Endothelial cell of umbilical vein (primary cell): ENCODE results near the gene NARS2. TPM values are rescaled to one million over a fixed set of nuclear protein-coding genes. Genes with fewer than 3 reads are reported as not detected.

Source experiments
- BruUV-seq: library from RNA; stranded (reverse); fragments of 400-500 nt; replicated peaks from 2 replicates; lab custom pipeline; 2021; lab: Mats Ljungman, UMichigan
- CTCF ChIA-PET: fragments of 300-600, 350-600 bp; sonication (Branson Sonifier 250); formaldehyde crosslinking; loops from one replicate; lab custom pipeline; 2021; ENCODE audit warnings: antibody characterized with exemption, inconsistent platforms; lab: Charles Lee
- POLR2A ChIA-PET: fragments of 300-600, 350-600 bp; sonication (Branson Sonifier 250); formaldehyde crosslinking; loops from one replicate; lab custom pipeline; 2021; ENCODE audit warnings: antibody characterized with exemption, inconsistent platforms; lab: Charles Lee
- DNase-seq: peaks from one replicate; pipeline ENCODE4 v3.0.0-alpha.2; 2011; ENCODE audit warnings: low read depth, low spot score
- FAIRE-seq: peaks from 2 replicates; lab custom pipeline; 2011; peaks lifted over from hg19 to GRCh38; lab: Jason Lieb, UNC
- H2AFZ ChIP-seq: 2 replicates; pipeline ENCODE4 v1.6.0; 2012; ENCODE audit warnings: low read depth, low read length, control low read depth, inconsistent platforms
- H3K27ac ChIP-seq: 2 replicates; pipeline ENCODE4 v1.5.1; 2011; ENCODE audit warnings: low read depth, mild to moderate bottlenecking, control low read depth, low read length, moderate library complexity; ENCODE audit not compliant: insufficient read depth
- H3K27me3 ChIP-seq, 2 experiments: 2 replicates each; pipeline versions ENCODE4 v1.6.0 to v1.6.1; 2011; ENCODE audit warnings: low read length in 2 of 2, mixed read lengths in 1 of 2; ENCODE audit not compliant: control insufficient read depth in 2 of 2, insufficient read depth in 2 of 2
- H3K36me3 ChIP-seq, 2 experiments: 2 replicates in 1 of 2; 3 replicates in 1 of 2; pipeline ENCODE4 v1.5.1; 2011; ENCODE audit warnings: low read length in 2 of 2, mild to moderate bottlenecking in 1 of 2, moderate library complexity in 1 of 2; ENCODE audit not compliant: control insufficient read depth in 2 of 2, insufficient read depth in 2 of 2; ENCODE audit errors: extremely low read depth in 1 of 2
- H3K4me1 ChIP-seq: 3 replicates; pipeline ENCODE4 v1.5.1; 2011; ENCODE audit warnings: mild to moderate bottlenecking, low read length; ENCODE audit not compliant: control insufficient read depth, insufficient read depth; ENCODE audit errors: extremely low read depth
- H3K4me2 ChIP-seq: 2 replicates; pipeline ENCODE4 v1.6.1; 2011; ENCODE audit warnings: low read length, control low read depth, mixed read lengths; ENCODE audit not compliant: insufficient read depth
- H3K4me3 ChIP-seq, 3 experiments: fragments of 200-600 bp in 1 of 3; sonication (generic), shearing (Covaris generic) in 1 of 3; replicated peaks in 1 of 3; 2 replicates each; pipeline ENCODE4 v1.5.1; 2011 to 2016; ENCODE audit warnings: control low read depth in 3 of 3, low read length in 3 of 3, mild to moderate bottlenecking in 2 of 3, inconsistent platforms in 1 of 3, low read depth in 1 of 3, moderate library complexity in 1 of 3; ENCODE audit not compliant: insufficient read depth in 1 of 3
- H3K79me2 ChIP-seq: 2 replicates; pipeline ENCODE4 v1.6.0; 2012; ENCODE audit warnings: low read length, inconsistent platforms; ENCODE audit not compliant: control insufficient read depth, insufficient read depth
- H3K9ac ChIP-seq: replicated peaks from 2 replicates; pipeline ENCODE3; 2011; ENCODE audit warnings: low read length, control low read depth; ENCODE audit not compliant: insufficient read depth; ENCODE audit errors: extremely low read depth
- H3K9me1 ChIP-seq: replicated peaks from 3 replicates; pipeline ENCODE4 v1.6.0; 2011; ENCODE audit warnings: mild to moderate bottlenecking, low read length; ENCODE audit not compliant: control insufficient read depth, insufficient read depth; ENCODE audit errors: extremely low read depth
- H3K9me3 ChIP-seq: replicated peaks from 2 replicates; pipeline ENCODE4 v1.5.1; 2012; ENCODE audit warnings: low read length, inconsistent platforms; ENCODE audit not compliant: control insufficient read depth, insufficient read depth
- H4K20me1 ChIP-seq: replicated peaks from 2 replicates; pipeline ENCODE3; 2011; ENCODE audit warnings: mild to moderate bottlenecking, low read length; ENCODE audit not compliant: control insufficient read depth, insufficient read depth; ENCODE audit errors: extremely low read depth
- EZH2 ChIP-seq: IDR thresholded peaks from 2 replicates; pipeline ENCODE4 v1.6.1; 2012; ENCODE audit warnings: borderline replicate concordance, low read depth, mild to moderate bottlenecking, moderate library complexity, low read length, inconsistent platforms; ENCODE audit not compliant: severe bottlenecking
- FOS ChIP-seq: IDR thresholded peaks from 2 replicates; pipeline ENCODE4 v1.6.1; 2011; ENCODE audit warnings: mild to moderate bottlenecking, low read length, moderate library complexity, borderline replicate concordance; ENCODE audit not compliant: insufficient read depth
- GATA2 ChIP-seq: IDR thresholded peaks from 2 replicates; pipeline ENCODE4 v1.7.0; 2011; ENCODE audit warnings: low read depth, mild to moderate bottlenecking, moderate library complexity, mixed read lengths, low read length; ENCODE audit not compliant: insufficient read length, insufficient read depth
- JUN ChIP-seq: IDR thresholded peaks from 2 replicates; pipeline ENCODE4 v1.6.1; 2011; ENCODE audit warnings: borderline replicate concordance, low read depth; ENCODE audit not compliant: insufficient read length, insufficient read depth
- MYC ChIP-seq: IDR thresholded peaks from one replicate; pipeline ENCODE4 v1.6.1; 2011; ENCODE audit warnings: mild to moderate bottlenecking, low read depth, low read length
- POLR2A ChIP-seq: IDR thresholded peaks from 2 replicates; pipeline ENCODE4 v1.6.1; 2012; ENCODE audit warnings: low read depth, mild to moderate bottlenecking, control low read depth, low read length
- POLR2AphosphoS5 ChIP-seq: IDR thresholded peaks from 2 replicates; pipeline ENCODE4 v1.6.1; 2012; ENCODE audit warnings: low read depth, mild to moderate bottlenecking, control low read depth, low read length, moderate library complexity; ENCODE audit not compliant: insufficient read depth
- dilution Hi-C: fragments of 300-500 bp; cut with MboI; formaldehyde crosslinking; loops from one replicate; pipeline ENCODE4 v1.15.0; 2019; ENCODE audit warnings: low sequenced_read_pairs; ENCODE audit not compliant: extremely low pct_ligation_motif_present
- intact Hi-C: fragments of 100-400 bp; cut with micrococcal nuclease; formaldehyde crosslinking; loops from one replicate; pipeline ENCODE4 v1.10.0; 2022
- polyA plus RNA-seq, 4 experiments: library from polyadenylated mRNA; depleted of rRNA in 3 of 4; stranded (reverse) in 3 of 4; unstranded in 1 of 4; fragments of >200 nt; gene quantifications; 2 replicates each; pipeline versions ENCODE4 v1.2.1 to v1.2.3, GENCODE V29; 2011 to 2012; ENCODE audit warnings: missing spikeins in 1 of 4
- total RNA-seq: library from RNA; stranded (reverse); gene quantifications from 2 replicates; pipeline ENCODE4 v1.2.3, GENCODE V29; 2021
- TF ChIP-seq, protein P1 (sequence below), 2 donors: IDR thresholded peaks; 1 replicate in 1 of 2; 2 replicates in 1 of 2; pipeline ENCODE4 v1.5.1; 2011; ENCODE audit warnings: low read length in 2 of 2, mild to moderate bottlenecking in 2 of 2, moderate library complexity in 2 of 2, control low read depth in 1 of 2, inconsistent platforms in 1 of 2, low read depth in 1 of 2; ENCODE audit not compliant: insufficient read depth in 1 of 2; ENCODE audit errors: extremely low read depth in 1 of 2
- TF ChIP-seq, protein P2 (sequence below): IDR thresholded peaks from 2 replicates; pipeline ENCODE4 v1.6.1; 2011; ENCODE audit not compliant: insufficient read depth, insufficient read length

The NARS2 gene
- total and polyA plus RNA-seq, 2 donors (not counting 3 experiments of a cell fraction or from before 2014, with no cell fraction given), result 6.9 to 16.7 TPM

DNA sequence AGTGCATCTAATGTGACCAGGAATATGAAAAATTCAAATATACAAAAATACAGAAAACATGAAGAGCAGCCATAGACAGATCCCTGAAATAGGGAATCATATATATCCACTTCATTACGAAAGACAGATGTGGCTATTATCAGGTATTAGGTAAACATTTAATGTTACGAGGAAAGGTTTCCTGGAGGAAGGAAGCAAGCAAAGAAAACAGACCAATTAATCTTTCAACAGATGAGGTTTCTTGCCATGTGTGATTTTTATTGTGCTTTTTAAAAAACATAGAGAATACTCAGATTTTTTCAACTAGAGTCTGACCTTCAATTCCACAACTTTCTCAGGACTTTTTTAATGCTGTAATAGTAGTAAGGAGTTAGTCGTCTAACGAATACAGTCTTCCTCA is 132.7 kb downstream of the NARS2 start:
- peak; percentile 50 for FAIRE-seq
- Histone ChIP-seq H3K27ac (no peak overlapping the region), H3K79me2 (no peaks in the 10 kb centered on the region), H4K20me1 (no peaks in the 10 kb centered on the region), H3K9me3 (no peaks in the 10 kb centered on the region), H3K9me1 (peaks cover 2% of the 10 kb centered on the region), H2AFZ (no peak overlapping the region), H3K9ac (no peak overlapping the region), H3K4me1 (no peaks in the 10 kb centered on the region), H3K4me3 (no peak overlapping the region), H3K36me3 (no peaks in the 10 kb centered on the region), H3K27me3 (no peaks in the 10 kb centered on the region), H3K4me2 (no peak overlapping the region)
- POLR2A ChIA-PET, result no interaction called here
- TF ChIP-seq, protein P1, sequence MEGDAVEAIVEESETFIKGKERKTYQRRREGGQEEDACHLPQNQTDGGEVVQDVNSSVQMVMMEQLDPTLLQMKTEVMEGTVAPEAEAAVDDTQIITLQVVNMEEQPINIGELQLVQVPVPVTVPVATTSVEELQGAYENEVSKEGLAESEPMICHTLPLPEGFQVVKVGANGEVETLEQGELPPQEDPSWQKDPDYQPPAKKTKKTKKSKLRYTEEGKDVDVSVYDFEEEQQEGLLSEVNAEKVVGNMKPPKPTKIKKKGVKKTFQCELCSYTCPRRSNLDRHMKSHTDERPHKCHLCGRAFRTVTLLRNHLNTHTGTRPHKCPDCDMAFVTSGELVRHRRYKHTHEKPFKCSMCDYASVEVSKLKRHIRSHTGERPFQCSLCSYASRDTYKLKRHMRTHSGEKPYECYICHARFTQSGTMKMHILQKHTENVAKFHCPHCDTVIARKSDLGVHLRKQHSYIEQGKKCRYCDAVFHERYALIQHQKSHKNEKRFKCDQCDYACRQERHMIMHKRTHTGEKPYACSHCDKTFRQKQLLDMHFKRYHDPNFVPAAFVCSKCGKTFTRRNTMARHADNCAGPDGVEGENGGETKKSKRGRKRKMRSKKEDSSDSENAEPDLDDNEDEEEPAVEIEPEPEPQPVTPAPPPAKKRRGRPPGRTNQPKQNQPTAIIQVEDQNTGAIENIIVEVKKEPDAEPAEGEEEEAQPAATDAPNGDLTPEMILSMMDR (IDR thresholded peaks at IDR 0.05; ENCODE audit: extremely low read depth in 1 of 2, insufficient read depth in 1 of 2, low read depth in 1 of 2, low read length in 2 of 2), result no peak
- TF ChIP-seq GATA2 (no peak), EZH2 (no peak), POLR2A (no peak), JUN (no peak), MYC (no peak), FOS (no peak), POLR2AphosphoS5 (no peak)
- TF ChIP-seq, protein P2, sequence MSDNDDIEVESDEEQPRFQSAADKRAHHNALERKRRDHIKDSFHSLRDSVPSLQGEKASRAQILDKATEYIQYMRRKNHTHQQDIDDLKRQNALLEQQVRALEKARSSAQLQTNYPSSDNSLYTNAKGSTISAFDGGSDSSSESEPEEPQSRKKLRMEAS, result no peak
- CTCF ChIA-PET, result no interaction called here
- dilution Hi-C loops (no loop called here), intact Hi-C loops (no loop called here)
- DNase-seq, result peak; percentile 45
- no TSS peak for BruUV-seq
